ENCODE results near the gene POU2AF2. TPM values are rescaled to one million over a fixed set of nuclear protein-coding genes. Genes with fewer than 3 reads are reported as not detected.
"Not testable (repeated sequence)": the region's sequence is repeated elsewhere in the genome, so short reads cannot be mapped to it uniquely, and the experiment has no call there.

The POU2AF2 gene
- total RNA-seq, 1 donor from 2014 or later, result not detected

GRCh38 chr11:111283945-111284481 is 38.5 kb downstream of the POU2AF2 start:
- H3K4me1 ChIP-seq (ENCODE audit: insufficient read depth, low read length), result no peaks in the 10 kb centered on the region
- Mint-ChIP-seq H3K9me3 (ENCODE audit: unreplicated experiment) (no peaks in the 10 kb centered on the region), H3K4me1 (ENCODE audit: low read depth, unreplicated experiment) (no peaks in the 10 kb centered on the region), H3K36me3 (ENCODE audit: low read depth, unreplicated experiment) (no peaks in the 10 kb centered on the region), H3K27ac (ENCODE audit: unreplicated experiment) (no peak overlapping the region), H3K27me3 (ENCODE audit: low read depth, unreplicated experiment) (peaks cover 8% of the 10 kb centered on the region), H3K4me3 (ENCODE audit: unreplicated experiment) (no peak overlapping the region)
- no peak overlapping the region for H2AFZ ChIP-seq (ENCODE audit: low read depth, low read length)
- DNase-seq (ENCODE audit: low read depth) (no peak), FAIRE-seq (no peak)
- no peak overlapping the region for H3K4me2 ChIP-seq (ENCODE audit: low read length)
- H3K9me3 ChIP-seq (ENCODE audit: insufficient read depth, low read depth, low read length), result no peaks in the 10 kb centered on the region
- H3K36me3 ChIP-seq (ENCODE audit: insufficient read depth, low read length), result no peaks in the 10 kb centered on the region
- H3K9ac ChIP-seq (ENCODE audit: low read length), result no peak overlapping the region
- no peak overlapping the region for H3K27ac ChIP-seq (ENCODE audit: low read depth, low read length)
- peaks cover 10% of the 10 kb centered on the region for H3K27me3 ChIP-seq (ENCODE audit: insufficient read depth, low read length)
- H3K4me3 ChIP-seq (ENCODE audit: insufficient read depth, low read depth, low read length), result no peak overlapping the region
- no peaks in the 10 kb centered on the region for H4K20me1 ChIP-seq (ENCODE audit: insufficient read depth, low read length)
- H3K79me2 ChIP-seq (ENCODE audit: insufficient read depth, low read length), result no peaks in the 10 kb centered on the region
- no peak for TF ChIP-seq EZH2 (IDR thresholded peaks at IDR 0.05; ENCODE audit: insufficient read depth, low read length)
- TF ChIP-seq CTCF (IDR thresholded peaks at IDR 0.05; ENCODE audit: insufficient read depth, low read depth, low read length), result no peak

DNA sequence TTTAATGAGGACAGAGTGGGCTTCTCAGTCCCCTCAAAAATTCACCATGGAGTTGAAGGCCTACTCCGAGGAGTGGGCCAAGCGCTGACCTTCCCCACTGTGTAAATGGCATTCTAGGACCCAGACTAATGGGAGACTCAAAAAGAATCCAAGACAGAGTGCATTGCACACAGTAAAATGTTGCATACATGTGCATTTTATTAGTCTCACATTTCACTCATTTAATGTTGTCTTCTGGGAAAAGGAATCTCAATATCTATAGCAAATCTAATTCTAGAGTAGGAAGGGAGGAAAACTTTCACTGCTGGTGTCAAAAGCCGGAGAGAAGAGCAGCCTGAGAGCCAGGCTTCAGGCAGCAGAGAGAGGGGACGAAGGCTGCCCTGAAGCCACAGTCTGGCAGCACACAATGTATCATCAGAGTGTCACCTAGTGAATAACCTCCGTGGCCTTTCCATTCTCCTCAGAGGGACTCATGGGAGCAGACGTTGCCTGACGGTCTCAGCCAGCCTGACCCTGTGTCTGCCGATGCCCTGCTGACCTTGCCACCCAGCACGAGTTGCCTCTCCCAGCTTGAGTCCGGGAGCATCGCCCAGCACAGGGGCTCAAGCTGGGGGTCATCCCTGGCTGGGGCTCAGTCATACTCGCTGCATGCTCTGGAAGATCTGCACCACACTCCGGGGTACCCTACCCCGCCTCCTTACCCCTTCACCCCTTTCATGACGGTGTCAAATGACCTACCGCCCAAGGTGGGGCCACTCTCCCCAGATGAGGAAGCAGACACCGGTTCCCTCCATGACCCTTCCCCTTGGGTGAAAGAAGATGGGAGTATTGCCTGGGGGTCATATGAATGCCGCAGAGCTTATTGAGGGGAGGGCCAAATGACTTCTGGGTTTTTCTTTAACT is 39.9 kb downstream of the POU2AF2 start:
- H3K36me3 Mint-ChIP-seq (ENCODE audit: low read depth, unreplicated experiment), result no peaks in the 10 kb centered on the region
- peaks cover 6% of the 10 kb centered on the region for H3K27me3 Mint-ChIP-seq (ENCODE audit: low read depth, unreplicated experiment)
- H3K9me3 Mint-ChIP-seq (ENCODE audit: unreplicated experiment), result no peaks in the 10 kb centered on the region
- Histone ChIP-seq H3K4me2 (ENCODE audit: low read length) (no peak overlapping the region), H3K27me3 (ENCODE audit: insufficient read depth, low read length) (peaks cover 10% of the 10 kb centered on the region), H3K27ac (ENCODE audit: low read depth, low read length) (no peak overlapping the region), H3K4me1 (ENCODE audit: insufficient read depth, low read length) (no peaks in the 10 kb centered on the region), H2AFZ (ENCODE audit: low read depth, low read length) (no peak overlapping the region), H3K9me3 (ENCODE audit: insufficient read depth, low read depth, low read length) (no peaks in the 10 kb centered on the region), H4K20me1 (ENCODE audit: insufficient read depth, low read length) (no peaks in the 10 kb centered on the region), H3K4me3 (ENCODE audit: insufficient read depth, low read depth, low read length) (no peak overlapping the region), H3K36me3 (ENCODE audit: insufficient read depth, low read length) (no peaks in the 10 kb centered on the region), H3K9ac (ENCODE audit: low read length) (no peak overlapping the region), H3K79me2 (ENCODE audit: insufficient read depth, low read length) (no peaks in the 10 kb centered on the region)
- no peaks in the 10 kb centered on the region for H3K4me1 Mint-ChIP-seq (ENCODE audit: low read depth, unreplicated experiment)
- no peak overlapping the region for H3K4me3 Mint-ChIP-seq (ENCODE audit: unreplicated experiment)
- DNase-seq (ENCODE audit: low read depth) (no peak), FAIRE-seq (no peak)
- H3K27ac Mint-ChIP-seq (ENCODE audit: unreplicated experiment), result peak overlapping the region; percentile 49
- TF ChIP-seq EZH2 (IDR thresholded peaks at IDR 0.05; ENCODE audit: insufficient read depth, low read length) (no peak), CTCF (IDR thresholded peaks at IDR 0.05; ENCODE audit: insufficient read depth, low read depth, low read length) (no peak)

DNA sequence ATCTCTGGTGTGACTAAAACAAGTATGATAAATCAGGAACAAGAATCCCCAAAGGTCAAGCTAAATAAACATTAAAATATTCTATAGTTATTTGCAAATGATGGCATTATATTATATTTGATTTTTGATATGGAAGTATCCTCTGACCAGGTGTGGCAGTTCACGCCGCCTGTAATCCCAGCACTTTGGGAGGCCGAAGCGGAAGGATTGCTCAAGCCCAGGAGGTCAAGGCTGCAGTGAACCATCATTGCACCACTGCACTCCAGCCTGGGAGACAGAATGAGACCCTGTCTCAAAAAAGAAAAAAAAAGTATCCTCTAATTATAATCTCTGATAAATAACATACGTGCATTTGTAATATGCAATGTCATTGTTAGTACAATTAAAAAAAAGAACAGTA is 46.2 kb downstream of the POU2AF2 start:
- Mint-ChIP-seq H3K4me3 (ENCODE audit: unreplicated experiment) (no peak overlapping the region), H3K27ac (ENCODE audit: unreplicated experiment) (no peak overlapping the region), H3K27me3 (ENCODE audit: low read depth, unreplicated experiment) (peaks cover 9% of the 10 kb centered on the region), H3K4me1 (ENCODE audit: low read depth, unreplicated experiment) (no peaks in the 10 kb centered on the region), H3K9me3 (ENCODE audit: unreplicated experiment) (no peaks in the 10 kb centered on the region), H3K36me3 (ENCODE audit: low read depth, unreplicated experiment) (no peaks in the 10 kb centered on the region)
- TF ChIP-seq CTCF (IDR thresholded peaks at IDR 0.05; ENCODE audit: insufficient read depth, low read depth, low read length) (no peak), EZH2 (IDR thresholded peaks at IDR 0.05; ENCODE audit: insufficient read depth, low read length) (no peak)
- Histone ChIP-seq H3K27ac (ENCODE audit: low read depth, low read length) (no peak overlapping the region), H3K9ac (ENCODE audit: low read length) (no peak overlapping the region), H3K36me3 (ENCODE audit: insufficient read depth, low read length) (no peaks in the 10 kb centered on the region), H3K27me3 (ENCODE audit: insufficient read depth, low read length) (peaks cover 3% of the 10 kb centered on the region), H3K79me2 (ENCODE audit: insufficient read depth, low read length) (no peaks in the 10 kb centered on the region), H3K4me2 (ENCODE audit: low read length) (no peak overlapping the region), H2AFZ (ENCODE audit: low read depth, low read length) (no peak overlapping the region), H4K20me1 (ENCODE audit: insufficient read depth, low read length) (no peaks in the 10 kb centered on the region), H3K4me1 (ENCODE audit: insufficient read depth, low read length) (no peaks in the 10 kb centered on the region), H3K4me3 (ENCODE audit: insufficient read depth, low read depth, low read length) (no peak overlapping the region), H3K9me3 (ENCODE audit: insufficient read depth, low read depth, low read length) (no peaks in the 10 kb centered on the region)
- DNase-seq (ENCODE audit: low read depth) (no peak), FAIRE-seq (no peak)

- FAIRE-seq, result not testable (repeated sequence)
Measured at GRCh38 chr11:111292408-111292807, 46.9 kb downstream of the POU2AF2 start.

More at GRCh38 chr11:111292408-111292807, 46.9 kb downstream of the POU2AF2 start:
- not testable (repeated sequence) for H3K4me1 Mint-ChIP-seq (ENCODE audit: low read depth, unreplicated experiment); H4K20me1 ChIP-seq (ENCODE audit: insufficient read depth, low read length); H3K4me1 ChIP-seq (ENCODE audit: insufficient read depth, low read length); H3K4me3 Mint-ChIP-seq (ENCODE audit: unreplicated experiment); H3K79me2 ChIP-seq (ENCODE audit: insufficient read depth, low read length); H3K9me3 ChIP-seq (ENCODE audit: insufficient read depth, low read depth, low read length); H2AFZ ChIP-seq (ENCODE audit: low read depth, low read length); H3K27ac ChIP-seq (ENCODE audit: low read depth, low read length); H3K27ac Mint-ChIP-seq (ENCODE audit: unreplicated experiment); H3K36me3 ChIP-seq (ENCODE audit: insufficient read depth, low read length); H3K9me3 Mint-ChIP-seq (ENCODE audit: unreplicated experiment); H3K27me3 ChIP-seq (ENCODE audit: insufficient read depth, low read length); H3K4me3 ChIP-seq (ENCODE audit: insufficient read depth, low read depth, low read length); H3K4me2 ChIP-seq (ENCODE audit: low read length); H3K36me3 Mint-ChIP-seq (ENCODE audit: low read depth, unreplicated experiment); DNase-seq (ENCODE audit: low read depth); H3K9ac ChIP-seq (ENCODE audit: low read length)
- peaks cover 14% of the 10 kb centered on the region for H3K27me3 Mint-ChIP-seq (ENCODE audit: low read depth, unreplicated experiment)

Data from astrocyte (in vitro differentiated cells and primary cell).